ENCODE measurements around the gene C1QTNF1. TPM values are rescaled to one million over a fixed set of nuclear protein-coding genes. Genes with fewer than 3 reads are reported as not detected.

Gene C1QTNF1
- total and polyA plus RNA-seq, 9 of the 15 experiments (the other 6 are each of a cell fraction or from before 2014, with no cell fraction given) = 0.09 TPM; not detected in 8

GRCh38 chr17:78986649-78987328 is 37.2 kb upstream of the C1QTNF1 start (continued):
- TF ChIP-seq USF1 (CRISPR knock-in tag; IDR thresholded peaks at IDR 0.05) (0 out of 2 replicates have a peak, but pooled peaks have one; percentile 10), ZBTB11 (CRISPR knock-in tag; IDR thresholded peaks at IDR 0.05) (no peak), NR1H2 (CRISPR knock-in tag; IDR thresholded peaks at IDR 0.05) (no peak), ZBTB1 (CRISPR knock-in tag; IDR thresholded peaks at IDR 0.05; ENCODE audit: borderline replicate concordance, low read depth) (no peak), CBFB (CRISPR knock-in tag; IDR thresholded peaks at IDR 0.05) (no peak), NEUROD1 (IDR thresholded peaks at IDR 0.05; ENCODE audit: borderline replicate concordance, low read depth, low read length, partially characterized antibody) (no peak), ZBTB8A (IDR thresholded peaks at IDR 0.05; ENCODE audit: partially characterized antibody) (no peak), ZNF212 (CRISPR knock-in tag; IDR thresholded peaks at IDR 0.05) (0 out of 2 replicates have a peak, but pooled peaks have one; percentile 47), ZC3H11A (IDR thresholded peaks at IDR 0.05; ENCODE audit: low read depth, low read length) (no peak), TGIF2 (CRISPR knock-in tag; IDR thresholded peaks at IDR 0.05) (no peak), PBX2 (CRISPR knock-in tag; IDR thresholded peaks at IDR 0.05; ENCODE audit: low read depth) (no peak), PBX2 (tag; conservative IDR thresholded peaks at IDR 0.05; ENCODE audit: low read depth) (no peak), ZNF79 (CRISPR knock-in tag; IDR thresholded peaks at IDR 0.05; ENCODE audit: low read depth) (no peak), ETV1 (tag; conservative IDR thresholded peaks at IDR 0.05; ENCODE audit: low read depth) (0 out of 2 replicates have a peak, but pooled peaks have one; percentile 23), ZNF655 (CRISPR knock-in tag; IDR thresholded peaks at IDR 0.05) (no peak), FOSL1 (tag; conservative IDR thresholded peaks at IDR 0.05) (peak; percentile 83), ZNF347 (CRISPR knock-in tag; IDR thresholded peaks at IDR 0.05; ENCODE audit: low read depth) (no peak)

Data from K562 (cell line).